Measurements from ENCODE around the gene PRKCQ.
"Not testable (repeated sequence)": the region's sequence is repeated elsewhere in the genome, so short reads cannot be mapped to it uniquely, and the experiment has no call there.

- TF ChIP-seq TAF1, SPI1, POLR2AphosphoS5, POLR2A, POU2F2 (IDR thresholded peaks at IDR 0.05; ENCODE audit: low read depth, low read length): not testable (repeated sequence)
These were observed 140.2 kb downstream of the PRKCQ start for GRCh38 chr10:6439875-6440274.
